Vagina (tissue), 2 donors: Measurements from ENCODE around the gene DSG1. TPM values are rescaled to one million over a fixed set of nuclear protein-coding genes. Genes with fewer than 3 reads are reported as not detected.

Experiments
- DNase-seq, 2 donors: peaks; one replicate each; pipeline ENCODE4 v3.0.0-alpha.2; 2017; ENCODE audit errors: extremely low spot score in 2 of 2
- H3K27ac ChIP-seq: fragments of 200-600 bp; sonication (generic); one replicate; pipeline ENCODE4 v1.5.1; 2019
- H3K27me3 ChIP-seq: fragments of 200-600 bp; sonication (generic); one replicate; pipeline ENCODE4 v1.5.1; 2019
- H3K36me3 ChIP-seq, 2 donors: fragments of 200-600 bp; sonication (generic); one replicate each; pipeline ENCODE4 v1.5.1; 2017 to 2019
- H3K4me1 ChIP-seq: fragments of 200-600 bp; sonication (generic); one replicate; pipeline ENCODE4 v1.5.1; 2019
- H3K4me3 ChIP-seq, 2 donors: fragments of 200-600 bp; sonication (generic); 1 replicate in 1 of 2; 2 replicates in 1 of 2; pipeline ENCODE4 v1.5.1; 2016 to 2019
- H3K9me3 ChIP-seq: fragments of 200-600 bp; sonication (generic); one replicate; pipeline ENCODE4 v1.5.1; 2019
- POLR2A ChIP-seq, 2 donors: fragments of 450-650 bp; IDR thresholded peaks; one replicate each; pipeline ENCODE4 v1.6.1; 2017; ENCODE audit warnings: antibody characterized with exemption in 2 of 2, mild to moderate bottlenecking in 2 of 2, moderate library complexity in 2 of 2
- POLR2AphosphoS5 ChIP-seq, 2 donors: sonication (generic); formaldehyde crosslinking; IDR thresholded peaks; one replicate each; pipeline ENCODE4 v1.9.0; 2017; ENCODE audit warnings: antibody characterized with exemption in 2 of 2, mild to moderate bottlenecking in 2 of 2, low read depth in 1 of 2; ENCODE audit not compliant: insufficient read depth in 1 of 2
- intact Hi-C: fragments of 100-400 bp; cut with DNase I; formaldehyde crosslinking; loops from one replicate; pipeline ENCODE4 v1.15.1; 2023
- total RNA-seq: library from RNA; depleted of rRNA; stranded (reverse); fragments of >200 nt; gene quantifications from one replicate; pipeline ENCODE4 v1.2.3, GENCODE V29; 2016
- TF ChIP-seq, protein P1 (sequence below), 3 experiments: fragments of 450-650 bp in 2 of 3; fragments of 200-600 bp in 1 of 3; sonication (generic) in 1 of 3; IDR thresholded peaks; one replicate each; pipeline ENCODE4 v1.5.1; 2017 to 2019; ENCODE audit warnings: antibody characterized with exemption in 3 of 3, mild to moderate bottlenecking in 2 of 3, moderate library complexity in 2 of 3

The DSG1 gene
- total RNA-seq, 1 donor from 2014 or later = 122 TPM

DNA sequence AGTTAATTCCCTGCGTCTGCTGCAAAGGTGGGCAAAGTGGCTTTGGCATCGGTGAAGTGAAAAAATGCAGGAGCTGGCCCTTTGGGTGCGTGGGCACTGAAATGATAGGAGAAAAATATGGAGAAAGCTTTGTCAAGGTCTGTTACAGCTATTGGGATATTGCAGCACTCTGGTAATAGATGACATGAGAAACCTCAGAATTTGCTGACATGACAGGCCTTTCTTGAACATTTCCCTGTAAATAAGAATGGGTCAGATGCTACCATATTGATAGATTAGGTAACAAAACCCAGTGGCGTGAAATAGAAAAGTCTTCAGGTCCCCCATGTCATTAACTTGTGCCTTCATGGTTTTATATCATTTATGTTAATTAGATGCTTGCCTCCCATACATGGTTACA lies 46.2 kb downstream of the DSG1 start:
- Histone ChIP-seq H3K9me3 (no peaks in the 10 kb centered on the region), H3K4me1 (no peaks in the 10 kb centered on the region), H3K27ac (no peak overlapping the region), H3K4me3 (no peak overlapping the region), H3K36me3 (no peaks in the 10 kb centered on the region), H3K27me3 (no peaks in the 10 kb centered on the region)
- no peak for DNase-seq
- intact Hi-C loops = no loop called here
- no peak for TF ChIP-seq POLR2AphosphoS5 (IDR thresholded peaks at IDR 0.05; ENCODE audit: insufficient read depth in 1 of 2, low read depth in 1 of 2)
- TF ChIP-seq, protein P1, sequence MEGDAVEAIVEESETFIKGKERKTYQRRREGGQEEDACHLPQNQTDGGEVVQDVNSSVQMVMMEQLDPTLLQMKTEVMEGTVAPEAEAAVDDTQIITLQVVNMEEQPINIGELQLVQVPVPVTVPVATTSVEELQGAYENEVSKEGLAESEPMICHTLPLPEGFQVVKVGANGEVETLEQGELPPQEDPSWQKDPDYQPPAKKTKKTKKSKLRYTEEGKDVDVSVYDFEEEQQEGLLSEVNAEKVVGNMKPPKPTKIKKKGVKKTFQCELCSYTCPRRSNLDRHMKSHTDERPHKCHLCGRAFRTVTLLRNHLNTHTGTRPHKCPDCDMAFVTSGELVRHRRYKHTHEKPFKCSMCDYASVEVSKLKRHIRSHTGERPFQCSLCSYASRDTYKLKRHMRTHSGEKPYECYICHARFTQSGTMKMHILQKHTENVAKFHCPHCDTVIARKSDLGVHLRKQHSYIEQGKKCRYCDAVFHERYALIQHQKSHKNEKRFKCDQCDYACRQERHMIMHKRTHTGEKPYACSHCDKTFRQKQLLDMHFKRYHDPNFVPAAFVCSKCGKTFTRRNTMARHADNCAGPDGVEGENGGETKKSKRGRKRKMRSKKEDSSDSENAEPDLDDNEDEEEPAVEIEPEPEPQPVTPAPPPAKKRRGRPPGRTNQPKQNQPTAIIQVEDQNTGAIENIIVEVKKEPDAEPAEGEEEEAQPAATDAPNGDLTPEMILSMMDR (IDR thresholded peaks at IDR 0.05) = no peak
- no peak for TF ChIP-seq POLR2A (IDR thresholded peaks at IDR 0.05)

DNA sequence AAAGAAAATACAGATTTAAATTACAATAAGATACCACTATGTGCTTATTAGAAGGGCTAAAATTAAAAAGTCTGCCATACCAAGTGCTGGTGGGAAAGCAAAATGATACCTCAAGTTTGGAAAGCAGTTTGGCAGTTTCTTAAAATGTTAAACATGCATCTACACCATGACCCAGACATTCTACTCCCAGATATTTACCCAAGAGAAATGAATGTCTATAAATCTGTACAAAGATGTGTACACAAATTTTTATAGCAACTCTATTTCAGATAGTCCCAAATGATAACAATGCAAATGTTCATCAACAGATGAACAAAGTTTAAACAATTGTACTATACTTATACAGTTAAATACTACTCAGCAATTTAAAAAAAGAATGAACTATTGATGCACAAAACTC lies 51.5 kb downstream of the DSG1 start:
- Histone ChIP-seq H3K9me3 (no peaks in the 10 kb centered on the region), H3K27ac (no peak overlapping the region), H3K27me3 (no peaks in the 10 kb centered on the region), H3K36me3 (no peaks in the 10 kb centered on the region), H3K4me3 (no peak overlapping the region), H3K4me1 (no peaks in the 10 kb centered on the region)
- DNase-seq = no peak
- intact Hi-C loops = no loop called here
- TF ChIP-seq POLR2AphosphoS5 (IDR thresholded peaks at IDR 0.05; ENCODE audit: insufficient read depth in 1 of 2, low read depth in 1 of 2) = no peak
- no peak for TF ChIP-seq POLR2A (IDR thresholded peaks at IDR 0.05)
- TF ChIP-seq, protein P1 (IDR thresholded peaks at IDR 0.05) = no peak

DNA sequence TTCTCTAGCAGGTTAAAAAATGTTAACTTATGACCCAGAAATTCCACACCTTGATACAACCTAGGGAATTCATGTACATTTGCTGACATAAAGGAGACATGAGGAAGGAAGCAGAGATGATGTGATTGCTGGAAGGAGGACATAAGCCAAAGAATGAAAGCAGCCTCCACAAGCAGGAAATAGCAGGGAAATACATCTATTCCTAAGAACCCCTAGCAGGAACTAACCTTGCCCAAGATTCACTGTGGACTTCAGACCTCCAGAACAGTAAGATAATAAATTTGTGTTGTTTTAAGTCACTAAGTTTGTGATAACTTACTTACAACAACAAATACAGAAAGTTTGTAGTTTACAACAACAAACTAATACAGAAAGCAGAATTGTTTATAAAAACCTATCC lies 54.0 kb downstream of the DSG1 start:
- Histone ChIP-seq H3K27ac (no peak overlapping the region), H3K9me3 (no peaks in the 10 kb centered on the region), H3K36me3 (no peaks in the 10 kb centered on the region), H3K4me1 (no peaks in the 10 kb centered on the region), H3K4me3 (no peak overlapping the region), H3K27me3 (no peaks in the 10 kb centered on the region)
- TF ChIP-seq, protein P1 (IDR thresholded peaks at IDR 0.05) = no peak
- TF ChIP-seq POLR2AphosphoS5 (IDR thresholded peaks at IDR 0.05; ENCODE audit: insufficient read depth in 1 of 2, low read depth in 1 of 2) (no peak), POLR2A (IDR thresholded peaks at IDR 0.05) (no peak)
- no peak for DNase-seq
- intact Hi-C loops = no loop called here

DNA sequence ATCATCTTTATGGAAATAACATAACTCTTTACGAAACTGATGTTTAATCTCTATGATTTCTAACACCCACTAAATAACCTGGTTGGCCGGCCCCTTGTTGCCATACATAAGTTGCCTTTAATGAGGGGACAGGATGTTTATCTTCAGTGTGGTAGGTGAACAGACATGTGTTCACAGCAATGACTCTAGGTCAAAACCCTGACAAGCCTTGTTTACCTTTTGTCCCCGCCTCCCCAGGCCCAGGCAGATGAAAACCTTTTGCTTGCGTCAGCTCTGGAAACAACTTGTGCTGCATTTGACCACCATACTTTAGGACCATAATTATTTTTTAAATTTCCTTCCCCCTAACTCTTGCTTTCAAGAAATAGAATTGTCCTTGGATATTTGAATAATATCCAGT lies 55.7 kb downstream of the DSG1 start:
- no peaks in the 10 kb centered on the region for H3K9me3 ChIP-seq
- TF ChIP-seq, protein P1 (IDR thresholded peaks at IDR 0.05) = no peak
- H3K36me3 ChIP-seq = no peaks in the 10 kb centered on the region
- intact Hi-C loops = no loop called here
- H3K4me3 ChIP-seq = no peak overlapping the region
- DNase-seq = no peak
- no peak overlapping the region for H3K27ac ChIP-seq
- H3K27me3 ChIP-seq = no peaks in the 10 kb centered on the region
- no peaks in the 10 kb centered on the region for H3K4me1 ChIP-seq

DNA sequence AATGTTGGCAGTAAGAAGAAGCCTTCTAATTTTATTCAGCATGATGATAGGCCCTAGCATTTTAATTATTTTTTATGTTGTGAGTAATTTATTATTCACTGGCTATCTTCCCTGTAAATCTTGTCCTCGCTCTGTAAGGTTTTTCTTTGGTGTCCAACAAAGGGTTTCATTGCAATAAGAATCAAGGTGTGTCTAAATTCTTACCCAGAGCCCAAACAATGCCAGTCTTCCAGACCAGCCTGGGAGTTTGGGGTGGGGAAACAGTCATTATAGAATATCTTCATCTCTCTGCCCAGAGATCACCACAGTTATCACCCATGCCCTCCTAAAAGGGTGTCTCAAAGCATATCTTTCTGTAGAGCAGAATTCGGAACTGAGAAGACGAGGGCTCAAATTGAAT lies 58.5 kb downstream of the DSG1 start, which contains the start of gene DSG4:
DSG4 (plus strand) TSS at position 301 of the 400 bp plus-strand sequence. CDS start 135 bp downstream, outside the sequence.
- intact Hi-C loops = no loop called here
- Histone ChIP-seq H3K4me3 (no peak within 1 kb of the TSS), H3K4me1 (no peaks in the 10 kb centered on the region), H3K9me3 (no peaks in the 10 kb centered on the region), H3K36me3 (no peaks in the 10 kb centered on the region), H3K27ac (no peak within 1 kb of the TSS), H3K27me3 (no peaks in the 10 kb centered on the region)
- DNase-seq = no peak
- TF ChIP-seq, protein P1 (IDR thresholded peaks at IDR 0.05) = no peak
- TF ChIP-seq POLR2AphosphoS5 (IDR thresholded peaks at IDR 0.05; ENCODE audit: insufficient read depth in 1 of 2, low read depth in 1 of 2) = no peak
- no peak for TF ChIP-seq POLR2A (IDR thresholded peaks at IDR 0.05)
